HL-60/S4 (cell line): ENCODE measurements around the gene CLIP3.
"Not testable (repeated sequence)": the region's sequence is repeated elsewhere in the genome, so short reads cannot be mapped to it uniquely, and the experiment has no call there.

Source experiments
- in situ Hi-C: fragments of 300-500 bp; cut with MboI; formaldehyde crosslinking; loops from 2 replicates; pipeline ENCODE4 v1.14.3; 2022; ENCODE audit warnings: low sequenced_read_pairs

Gene CLIP3

GRCh38 chr19:36009220-36009619 lies 23.5 kb downstream of the CLIP3 start:
- in situ Hi-C loops = no loop called here

- in situ Hi-C loops = no loop called here
Measured at GRCh38 chr19:36008336-36008978, 24.2 kb downstream of the CLIP3 start, which contains the start of gene SYNE4. Gene SYNE4 (minus strand): TSS chr19:36008813. CDS start chr19:36008681, 132 bp downstream.

- in situ Hi-C loops = no loop called here
Measured at GRCh38 chr19:36006955-36007354, 25.7 kb downstream of the CLIP3 start.

- in situ Hi-C loops = no loop called here
Measured at GRCh38 chr19:36003284-36003683, 29.4 kb downstream of the CLIP3 start.

- in situ Hi-C loops = no loop called here
Measured at GRCh38 chr19:36001605-36002004, 31.1 kb downstream of the CLIP3 start.

GRCh38 chr19:35996777-35997176 lies 35.9 kb downstream of the CLIP3 start:
- in situ Hi-C loops = no loop called here

GRCh38 chr19:35995048-35995993 lies 37.4 kb downstream of the CLIP3 start, which contains the start of gene SDHAF1:
Gene SDHAF1 (plus strand): TSS chr19:35995188. CDS start chr19:35995275, 87 bp downstream.
- in situ Hi-C loops = no loop called here

GRCh38 chr19:35993923-35994598 lies 38.6 kb downstream of the CLIP3 start:
- in situ Hi-C loops = no loop called here

- in situ Hi-C loops = no loop called here
Measured at GRCh38 chr19:35992907-35993765, 39.5 kb downstream of the CLIP3 start.

- in situ Hi-C loops = no loop called here
Measured at GRCh38 chr19:35991731-35992450, 40.8 kb downstream of the CLIP3 start.

- in situ Hi-C loops = no loop called here
Measured at GRCh38 chr19:35990771-35991730, 41.6 kb downstream of the CLIP3 start.

- in situ Hi-C loops = no loop called here
Measured at GRCh38 chr19:35990156-35990555, 42.5 kb downstream of the CLIP3 start.

GRCh38 chr19:35988824-35989223 lies 43.8 kb downstream of the CLIP3 start:
- in situ Hi-C loops = no loop called here

- in situ Hi-C loops = no loop called here
Measured at GRCh38 chr19:35987571-35987896, 45.1 kb downstream of the CLIP3 start.

GRCh38 chr19:35986664-35987570 lies 45.8 kb downstream of the CLIP3 start:
- in situ Hi-C loops = no loop called here

GRCh38 chr19:35986111-35986510 lies 46.6 kb downstream of the CLIP3 start:
- in situ Hi-C loops = no loop called here

GRCh38 chr19:35983177-35983576 lies 49.5 kb downstream of the CLIP3 start:
- in situ Hi-C loops = no loop called here

GRCh38 chr19:35980997-35981396 lies 51.7 kb downstream of the CLIP3 start:
- in situ Hi-C loops = not testable (repeated sequence)
